Coronary artery (tissue), 2 donors: ENCODE measurements around the gene PIP5KL1.

Experiments
- DNase-seq: peaks from one replicate; pipeline ENCODE4 v3.0.0-alpha.2; 2017; ENCODE audit warnings: low spot score
- H3K27ac ChIP-seq, 2 donors: fragments of 200-600 bp; sonication (generic); one replicate each; pipeline ENCODE4 v1.5.1; 2016 to 2019
- H3K4me3 ChIP-seq: fragments of 200-600 bp; sonication (generic); 2 replicates; pipeline ENCODE4 v1.5.1; 2016; ENCODE audit warnings: mild to moderate bottlenecking, moderate library complexity
- CTCF ChIP-seq: fragments of 200-600 bp; sonication (generic); IDR thresholded peaks from one replicate; pipeline ENCODE4 v1.5.1; 2019; ENCODE audit warnings: antibody characterized with exemption

The PIP5KL1 gene

GRCh38 chr9:127941961-127942215, 11.3 kb upstream of the PIP5KL1 start:
- Histone ChIP-seq H3K4me3 (no peak overlapping the region), H3K27ac (no peak overlapping the region)
- DNase-seq, result no peak
- TF ChIP-seq CTCF, result no peak

- DNase-seq, result no peak
- no peak for TF ChIP-seq CTCF
- Histone ChIP-seq H3K4me3 (no peak overlapping the region), H3K27ac (no peak overlapping the region)
These were observed 10.7 kb upstream of the PIP5KL1 start for GRCh38 chr9:127941062-127941960.

- no peak overlapping the region for H3K27ac ChIP-seq
- no peak for DNase-seq
- no peak for TF ChIP-seq CTCF
- no peak overlapping the region for H3K4me3 ChIP-seq
These were observed 10.0 kb upstream of the PIP5KL1 start for GRCh38 chr9:127940593-127940992.

- H3K27ac ChIP-seq, result peak overlapping the region; percentile 24 to 83
These were observed 7.7 kb upstream of the PIP5KL1 start for GRCh38 chr9:127938298-127938690.

GRCh38 chr9:127937388-127938297, 7.1 kb upstream of the PIP5KL1 start, which contains the start of gene DPM2:
Gene DPM2 (minus strand): TSS chr9:127937854. CDS start chr9:127937820, 34 bp downstream.
- Histone ChIP-seq H3K27ac (peak within 1 kb of the TSS; percentile 24 to 83), H3K4me3 (peak within 1 kb of the TSS; percentile 95)
- TF ChIP-seq CTCF, result no peak
- DNase-seq, result no peak

More at GRCh38 chr9:127938298-127938690, 7.7 kb upstream of the PIP5KL1 start:
- peak overlapping the region; percentile 95 for H3K4me3 ChIP-seq
- TF ChIP-seq CTCF, result no peak
- DNase-seq, result no peak

GRCh38 chr9:127937056-127937387, 6.4 kb upstream of the PIP5KL1 start:
- peak overlapping the region; percentile 95 for H3K4me3 ChIP-seq
- DNase-seq, result no peak
- TF ChIP-seq CTCF, result no peak
- H3K27ac ChIP-seq, result peak overlapping the region; percentile 24 to 83
